C4-2B (cell line): ENCODE data around the gene SNX25.

Source experiments
- H3K27ac ChIP-seq: fragments of 450-650 bp; 2 replicates; pipeline ENCODE4 v1.5.1; 2017
- ZFX ChIP-seq: fragments of 450-650 bp; IDR thresholded peaks from 2 replicates; pipeline ENCODE4 v1.6.1; 2017
- TF ChIP-seq, protein P1 (sequence below): fragments of 450-650 bp; conservative IDR thresholded peaks from 2 replicates; pipeline ENCODE4 v1.5.1; 2017; ENCODE audit warnings: mild to moderate bottlenecking

The SNX25 gene

DNA sequence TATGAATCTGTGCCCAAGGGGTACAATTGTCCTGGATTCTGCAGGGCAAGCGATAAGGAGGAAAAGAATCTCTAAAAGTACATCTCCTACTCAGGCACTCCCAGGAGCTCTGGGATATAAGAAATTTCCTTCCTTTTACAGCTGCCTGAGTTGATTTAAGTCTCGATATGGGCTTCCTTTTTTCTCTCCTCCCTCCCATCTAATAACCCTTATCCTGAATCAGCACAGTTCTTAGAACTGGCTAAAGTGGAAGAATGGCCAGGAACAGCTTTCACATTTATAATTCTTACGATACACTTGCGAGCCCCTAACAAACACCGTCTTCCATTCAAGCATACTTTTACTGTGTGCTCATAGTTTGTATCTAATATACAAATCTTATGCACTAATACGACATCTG lies 165.2 kb downstream of the SNX25 start:
- no peak for TF ChIP-seq ZFX
- TF ChIP-seq, protein P1, sequence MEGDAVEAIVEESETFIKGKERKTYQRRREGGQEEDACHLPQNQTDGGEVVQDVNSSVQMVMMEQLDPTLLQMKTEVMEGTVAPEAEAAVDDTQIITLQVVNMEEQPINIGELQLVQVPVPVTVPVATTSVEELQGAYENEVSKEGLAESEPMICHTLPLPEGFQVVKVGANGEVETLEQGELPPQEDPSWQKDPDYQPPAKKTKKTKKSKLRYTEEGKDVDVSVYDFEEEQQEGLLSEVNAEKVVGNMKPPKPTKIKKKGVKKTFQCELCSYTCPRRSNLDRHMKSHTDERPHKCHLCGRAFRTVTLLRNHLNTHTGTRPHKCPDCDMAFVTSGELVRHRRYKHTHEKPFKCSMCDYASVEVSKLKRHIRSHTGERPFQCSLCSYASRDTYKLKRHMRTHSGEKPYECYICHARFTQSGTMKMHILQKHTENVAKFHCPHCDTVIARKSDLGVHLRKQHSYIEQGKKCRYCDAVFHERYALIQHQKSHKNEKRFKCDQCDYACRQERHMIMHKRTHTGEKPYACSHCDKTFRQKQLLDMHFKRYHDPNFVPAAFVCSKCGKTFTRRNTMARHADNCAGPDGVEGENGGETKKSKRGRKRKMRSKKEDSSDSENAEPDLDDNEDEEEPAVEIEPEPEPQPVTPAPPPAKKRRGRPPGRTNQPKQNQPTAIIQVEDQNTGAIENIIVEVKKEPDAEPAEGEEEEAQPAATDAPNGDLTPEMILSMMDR = no peak
- no peak overlapping the region for H3K27ac ChIP-seq

DNA sequence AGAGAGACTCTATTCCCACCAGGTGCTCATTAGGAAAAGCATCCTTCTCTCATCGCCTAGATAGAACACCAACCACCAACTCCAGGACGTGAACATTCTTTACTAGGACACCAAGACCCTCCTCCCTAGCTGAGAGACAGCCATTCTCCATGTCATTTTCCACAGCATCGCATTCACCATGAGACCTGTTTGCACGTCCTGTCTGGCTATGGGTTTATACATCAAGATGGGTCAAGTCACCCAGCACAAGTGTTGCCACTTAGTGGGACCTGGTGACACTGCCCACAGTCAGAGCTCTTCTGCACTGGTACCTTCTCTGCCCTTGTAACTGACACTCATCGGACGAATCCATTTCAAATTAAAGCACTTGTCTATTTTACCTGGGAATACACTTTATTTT lies 168.9 kb downstream of the SNX25 start:
- TF ChIP-seq ZFX = no peak
- TF ChIP-seq, protein P1 = no peak
- no peak overlapping the region for H3K27ac ChIP-seq

- TF ChIP-seq, protein P1 = no peak
- no peak for TF ChIP-seq ZFX
- no peak overlapping the region for H3K27ac ChIP-seq
Measured at GRCh38 chr4:185379326-185380295, 170.2 kb downstream of the SNX25 start.

DNA sequence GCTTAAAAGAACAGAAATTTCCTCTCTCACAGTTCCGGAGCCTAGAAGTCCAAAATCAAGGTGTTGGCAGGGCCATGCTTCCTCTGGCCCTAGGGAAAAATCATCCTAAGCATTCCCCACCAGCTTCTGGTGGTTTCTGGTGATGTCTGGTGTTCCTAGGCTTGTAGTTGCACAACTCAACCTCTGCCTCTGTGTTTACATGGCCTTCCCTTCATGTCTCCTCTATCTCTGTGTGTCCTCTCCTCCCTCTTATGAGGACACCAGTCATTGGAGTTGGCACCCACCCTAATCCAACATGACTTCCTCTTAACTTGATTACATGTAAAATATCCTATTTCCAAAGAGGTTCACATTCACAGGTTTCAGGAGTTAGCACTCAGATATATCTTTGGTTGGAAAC lies 170.9 kb downstream of the SNX25 start:
- no peak overlapping the region for H3K27ac ChIP-seq
- TF ChIP-seq, protein P1 = no peak
- TF ChIP-seq ZFX = no peak

DNA sequence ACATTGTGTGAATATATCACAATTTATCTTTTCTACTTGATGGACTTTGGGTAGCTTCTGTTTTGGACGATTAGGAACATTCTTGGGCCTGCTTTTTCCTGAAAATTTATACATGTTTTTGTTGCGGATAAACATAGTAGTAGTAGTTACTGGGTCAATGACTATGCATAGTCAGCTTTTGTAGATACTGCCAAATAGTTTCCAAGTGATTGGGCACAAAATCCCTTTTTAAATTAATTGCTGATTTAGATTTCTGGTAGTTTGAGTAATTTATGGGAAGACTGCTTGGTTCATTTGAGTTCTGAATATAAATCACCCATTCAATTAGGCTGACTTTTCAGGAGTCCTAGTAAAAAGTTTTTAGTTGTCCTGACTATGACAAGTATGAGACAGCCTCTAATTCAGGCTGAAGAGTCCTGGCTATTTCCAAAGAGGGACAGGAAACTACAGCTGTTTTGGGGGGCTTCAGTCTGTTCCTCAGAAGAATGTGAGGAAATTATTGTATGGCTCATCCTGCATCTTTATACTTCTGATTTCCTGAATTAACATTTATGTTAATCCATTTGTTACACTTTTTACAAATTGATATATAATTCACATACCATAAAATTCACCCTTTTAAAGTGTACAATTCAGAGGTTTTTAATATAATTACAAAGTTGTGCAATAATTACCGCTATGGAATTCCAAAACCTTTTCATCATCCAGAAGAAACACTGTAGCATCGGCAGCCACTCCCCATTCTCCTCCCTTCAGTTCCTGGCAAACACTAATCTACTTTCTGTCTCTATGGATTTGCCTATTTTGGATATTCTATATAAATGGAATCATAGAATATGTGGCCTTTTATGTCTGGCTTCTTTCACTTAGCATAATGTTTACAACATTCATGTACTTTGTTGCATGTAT lies 172.1 kb downstream of the SNX25 start:
- no peak overlapping the region for H3K27ac ChIP-seq
- TF ChIP-seq, protein P1 = no peak
- TF ChIP-seq ZFX = no peak

DNA sequence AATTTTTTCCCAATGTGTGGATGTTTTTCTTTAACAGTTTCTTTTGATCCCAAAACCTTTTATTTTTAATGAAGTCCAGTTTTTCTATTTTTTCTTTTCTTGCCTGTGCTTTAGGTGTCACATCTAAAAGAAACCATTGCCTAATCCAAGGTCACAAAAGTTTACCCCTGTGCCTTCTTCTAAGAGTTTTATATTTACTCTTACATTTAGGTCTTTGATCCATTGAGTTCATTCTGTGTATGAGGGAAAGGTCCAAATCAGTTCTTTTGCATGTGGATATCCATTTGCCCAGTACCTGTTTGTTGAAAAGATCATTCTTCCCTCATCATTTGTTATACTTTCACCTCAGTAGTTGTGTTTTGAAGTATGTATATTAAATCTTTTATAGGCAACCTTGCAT lies 173.4 kb downstream of the SNX25 start:
- peak overlapping the region; percentile 79 for H3K27ac ChIP-seq
- TF ChIP-seq, protein P1 = no peak
- TF ChIP-seq ZFX = no peak

DNA sequence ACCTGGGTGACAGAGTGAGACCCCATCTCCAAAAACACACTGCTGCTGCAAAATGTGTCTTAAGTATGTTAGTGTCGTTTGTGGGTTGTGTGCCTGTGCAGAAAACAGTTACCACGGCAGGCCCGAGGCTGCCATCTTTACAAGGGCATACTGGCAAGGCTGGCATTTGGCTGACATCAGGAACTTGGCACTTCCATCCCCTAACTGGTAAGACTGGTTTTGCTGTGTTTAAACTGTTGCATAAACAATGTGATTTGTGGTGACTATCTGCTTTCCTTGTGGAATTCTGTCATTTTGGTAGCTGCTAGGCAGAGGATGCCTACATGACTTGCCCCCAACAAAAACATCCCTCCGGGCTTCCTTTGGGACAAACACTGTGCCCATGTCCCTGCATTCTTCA lies 174.1 kb downstream of the SNX25 start:
- no peak for TF ChIP-seq ZFX
- TF ChIP-seq, protein P1 = no peak
- H3K27ac ChIP-seq = peak overlapping the region; percentile 79
